Suprapubic skin (tissue), 4 donors: ENCODE results near the gene SETX.

Experiments
- CTCF ChIP-seq, 2 donors: fragments of 200-600 bp in 1 of 2; fragments of 450-650 bp in 1 of 2; sonication (generic) in 1 of 2; IDR thresholded peaks; one replicate each; pipeline ENCODE4 v1.5.1; 2016 to 2019; ENCODE audit warnings: antibody characterized with exemption in 2 of 2, mild to moderate bottlenecking in 1 of 2, moderate library complexity in 1 of 2
- EP300 ChIP-seq: sonication (generic); formaldehyde crosslinking; IDR thresholded peaks from one replicate; pipeline ENCODE4 v1.6.1; 2017; ENCODE audit warnings: antibody characterized with exemption
- POLR2A ChIP-seq, 2 donors: fragments of 450-650 bp; IDR thresholded peaks; one replicate each; pipeline ENCODE4 v1.6.1; 2017; ENCODE audit warnings: antibody characterized with exemption in 2 of 2, mild to moderate bottlenecking in 2 of 2, moderate library complexity in 2 of 2
- POLR2AphosphoS5 ChIP-seq, 3 donors: sonication (generic); formaldehyde crosslinking; IDR thresholded peaks; one replicate each; pipeline ENCODE4 v1.6.1; 2017; ENCODE audit warnings: antibody characterized with exemption in 3 of 3

- TF ChIP-seq POLR2A (IDR thresholded peaks at IDR 0.05) (no peak), CTCF (IDR thresholded peaks at IDR 0.05) (no peak), POLR2AphosphoS5 (IDR thresholded peaks at IDR 0.05) (peak in 1 of 3 donors; percentile 9), EP300 (no peak)
Observed at GRCh38 chr9:132372177-132373095, 17.6 kb upstream of the SETX start.
